Fibroblast of the aortic adventitia (primary cell): ENCODE results near the gene RASGEF1B. TPM values are rescaled to one million over a fixed set of nuclear protein-coding genes. Genes with fewer than 3 reads are reported as not detected.

Experiments
- DNase-seq: peaks from one replicate; pipeline ENCODE4 v3.0.0-alpha.2; 2010; ENCODE audit warnings: low read depth
- H3K4me3 ChIP-seq: 2 replicates; pipeline ENCODE4 v1.5.1; 2011; ENCODE audit warnings: low read depth, mild to moderate bottlenecking, control low read depth, low read length, moderate library complexity
- total RNA-seq: library from RNA; depleted of rRNA; stranded (reverse); fragments of >200 nt; gene quantifications from 2 replicates; pipeline ENCODE4 v1.2.3, GENCODE V29; 2012; ENCODE audit warnings: low replicate concordance
- TF ChIP-seq, protein P1 (sequence below): IDR thresholded peaks from 2 replicates; pipeline ENCODE4 v1.5.1; 2011; ENCODE audit warnings: mild to moderate bottlenecking, low read length, control low read depth, inconsistent platforms; ENCODE audit not compliant: insufficient read depth

Gene RASGEF1B
- total RNA-seq, 1 donor, result 1.2 TPM

DNA sequence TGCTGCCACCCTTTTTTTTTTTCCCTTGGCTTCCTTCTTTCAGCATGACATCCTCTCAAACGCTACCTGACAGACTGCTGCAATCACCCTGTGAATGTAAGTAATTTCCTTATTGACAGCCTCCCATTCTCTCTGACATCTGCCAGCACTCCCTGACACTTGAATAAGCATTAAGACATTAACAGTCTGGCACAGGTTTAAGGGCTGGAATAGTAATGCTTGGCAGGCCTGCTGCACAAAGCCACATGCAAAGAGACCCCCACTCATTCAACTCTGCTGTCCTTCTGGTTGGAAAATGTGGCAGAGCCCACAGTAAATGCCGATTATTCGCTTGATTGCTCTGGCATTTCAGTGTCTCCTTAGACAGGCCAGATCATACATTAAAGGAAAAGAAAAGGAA, 28.1 kb upstream of the RASGEF1B start:
- H3K4me3 ChIP-seq, result no peak overlapping the region
- TF ChIP-seq, protein P1, sequence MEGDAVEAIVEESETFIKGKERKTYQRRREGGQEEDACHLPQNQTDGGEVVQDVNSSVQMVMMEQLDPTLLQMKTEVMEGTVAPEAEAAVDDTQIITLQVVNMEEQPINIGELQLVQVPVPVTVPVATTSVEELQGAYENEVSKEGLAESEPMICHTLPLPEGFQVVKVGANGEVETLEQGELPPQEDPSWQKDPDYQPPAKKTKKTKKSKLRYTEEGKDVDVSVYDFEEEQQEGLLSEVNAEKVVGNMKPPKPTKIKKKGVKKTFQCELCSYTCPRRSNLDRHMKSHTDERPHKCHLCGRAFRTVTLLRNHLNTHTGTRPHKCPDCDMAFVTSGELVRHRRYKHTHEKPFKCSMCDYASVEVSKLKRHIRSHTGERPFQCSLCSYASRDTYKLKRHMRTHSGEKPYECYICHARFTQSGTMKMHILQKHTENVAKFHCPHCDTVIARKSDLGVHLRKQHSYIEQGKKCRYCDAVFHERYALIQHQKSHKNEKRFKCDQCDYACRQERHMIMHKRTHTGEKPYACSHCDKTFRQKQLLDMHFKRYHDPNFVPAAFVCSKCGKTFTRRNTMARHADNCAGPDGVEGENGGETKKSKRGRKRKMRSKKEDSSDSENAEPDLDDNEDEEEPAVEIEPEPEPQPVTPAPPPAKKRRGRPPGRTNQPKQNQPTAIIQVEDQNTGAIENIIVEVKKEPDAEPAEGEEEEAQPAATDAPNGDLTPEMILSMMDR, result no peak
- DNase-seq, result no peak

DNA sequence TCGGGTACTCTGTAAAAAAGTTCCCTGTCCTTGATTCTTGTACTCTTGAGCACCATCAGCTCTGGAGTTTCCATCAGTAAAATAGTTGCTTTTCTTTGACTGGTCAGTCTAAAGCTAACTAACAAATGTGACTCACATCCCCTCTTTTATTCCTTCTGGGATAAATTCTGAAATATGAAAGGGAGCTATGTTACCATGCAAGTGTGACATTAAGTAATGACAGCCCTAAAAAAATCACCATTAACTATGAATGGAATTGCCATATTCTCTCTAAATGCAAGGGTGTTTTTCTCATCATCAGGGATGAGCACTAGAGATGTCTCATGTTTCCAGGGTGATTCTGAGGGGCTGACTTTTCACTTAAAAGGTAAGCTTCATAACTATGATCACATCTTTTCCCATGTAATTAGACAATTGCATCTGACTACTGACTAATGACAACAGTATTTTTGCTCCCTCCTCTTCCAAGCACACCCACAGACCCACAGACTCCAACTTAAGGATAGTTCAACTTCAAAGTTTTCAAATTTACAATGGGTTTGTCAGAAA, 26.9 kb upstream of the RASGEF1B start:
- TF ChIP-seq, protein P1, result no peak
- H3K4me3 ChIP-seq, result no peak overlapping the region
- DNase-seq, result no peak

DNA sequence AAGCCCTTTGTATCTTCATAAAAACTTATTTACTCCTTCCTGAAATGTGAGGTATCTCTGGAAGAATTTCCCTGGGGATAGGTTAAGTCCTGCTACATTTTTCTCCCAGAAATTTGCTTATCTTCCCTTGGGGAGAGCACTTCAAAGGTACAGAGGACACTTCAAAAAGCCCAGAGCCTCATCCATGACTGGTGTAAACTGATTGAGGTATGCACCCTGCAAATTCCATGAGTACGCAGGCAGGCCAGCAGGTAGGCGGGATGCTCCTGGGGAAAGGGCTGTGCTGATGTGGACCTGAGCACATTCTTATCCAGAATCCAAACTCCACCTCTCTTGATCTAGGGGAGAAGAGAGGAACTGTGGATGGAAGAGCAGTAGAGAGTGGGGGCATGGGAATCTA, 26.3 kb upstream of the RASGEF1B start:
- DNase-seq, result no peak
- TF ChIP-seq, protein P1, result no peak
- no peak overlapping the region for H3K4me3 ChIP-seq

DNA sequence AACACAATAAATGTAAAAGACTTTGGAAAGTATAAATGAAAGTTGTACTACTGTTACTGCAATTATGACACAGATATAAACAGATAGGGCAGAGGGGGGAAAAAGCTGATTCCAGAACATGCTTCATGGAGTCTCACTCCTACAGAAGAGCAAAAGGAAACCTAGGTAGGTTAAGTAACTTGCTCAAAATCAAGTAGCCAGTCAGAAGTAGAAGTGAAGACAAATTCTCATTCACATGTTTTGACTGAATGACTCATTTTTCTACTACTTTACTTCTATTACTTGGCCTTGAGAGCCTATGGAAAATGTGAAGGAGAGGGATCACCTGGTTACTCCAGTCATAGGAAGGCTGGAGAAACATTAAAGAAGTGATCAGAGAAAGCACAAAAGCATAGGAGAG, 23.6 kb upstream of the RASGEF1B start:
- H3K4me3 ChIP-seq, result no peak overlapping the region
- no peak for DNase-seq
- TF ChIP-seq, protein P1, result no peak

DNA sequence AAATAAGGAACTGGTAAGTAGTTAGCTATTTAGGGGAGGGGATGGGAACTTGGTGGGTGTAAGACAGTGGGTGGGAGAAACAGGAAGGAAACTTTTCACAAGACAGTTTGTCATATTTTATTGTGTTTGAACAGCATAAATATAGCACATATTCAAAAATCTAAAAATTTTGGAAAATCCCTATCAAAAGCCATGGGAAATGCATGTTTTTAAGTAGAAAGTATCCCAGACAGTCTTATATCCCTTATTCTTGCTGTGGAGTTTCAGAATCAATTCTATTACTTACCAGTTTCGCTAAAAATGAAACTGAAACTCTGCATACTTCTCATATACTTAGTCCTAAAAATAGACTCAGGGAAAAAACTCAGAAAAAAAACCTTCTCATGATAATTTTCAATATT, 22.3 kb upstream of the RASGEF1B start:
- TF ChIP-seq, protein P1, result no peak
- no peak overlapping the region for H3K4me3 ChIP-seq
- DNase-seq, result no peak

DNA sequence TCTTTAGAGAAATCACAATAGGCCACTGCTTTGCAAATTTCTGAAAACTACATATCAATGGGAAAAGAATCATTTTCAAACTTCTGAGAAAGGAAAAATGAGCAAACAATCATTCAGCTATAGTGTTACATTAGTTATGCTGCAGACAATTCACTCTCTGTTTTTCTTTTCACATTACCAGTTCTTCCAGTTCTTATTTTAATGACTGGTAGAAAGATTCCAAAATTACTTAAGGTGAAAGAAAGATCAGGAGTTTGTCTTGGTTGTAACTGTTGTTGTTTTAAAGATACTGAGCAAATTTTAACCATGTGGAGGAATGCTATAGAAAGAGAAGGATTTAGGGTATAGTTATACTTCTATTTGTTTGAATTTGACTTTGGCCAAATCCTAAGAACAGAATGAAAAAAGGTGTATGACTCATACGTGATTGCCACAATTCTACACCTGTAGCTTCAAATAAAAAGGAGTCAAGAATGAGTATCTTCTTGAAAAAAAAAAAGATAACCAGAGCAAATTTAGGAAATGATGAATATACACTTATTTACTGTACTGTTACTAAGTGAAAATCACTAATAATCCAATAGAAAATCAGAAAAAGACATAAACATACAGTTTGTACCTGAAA, 21.0 kb upstream of the RASGEF1B start:
- TF ChIP-seq, protein P1, result no peak
- H3K4me3 ChIP-seq, result no peak overlapping the region
- DNase-seq, result no peak

DNA sequence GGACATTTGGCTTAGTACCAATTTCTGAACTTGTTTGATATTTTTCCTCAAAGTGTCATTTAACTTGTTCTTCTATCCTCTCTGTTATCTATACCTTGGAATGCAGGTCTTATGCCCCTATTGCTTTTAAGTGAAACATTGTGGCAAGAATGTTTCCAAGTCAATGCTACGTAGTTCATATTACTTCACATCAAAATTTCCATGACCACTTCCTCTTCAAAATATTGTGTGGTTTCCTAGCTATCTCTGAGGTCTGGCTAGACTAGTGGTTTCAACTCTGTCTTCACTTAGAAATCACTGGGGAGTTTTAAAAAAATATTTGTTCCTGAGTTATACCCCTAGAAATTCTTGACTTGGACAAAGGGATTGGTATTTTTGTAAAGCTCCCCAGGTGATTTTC, 20.2 kb upstream of the RASGEF1B start:
- H3K4me3 ChIP-seq, result no peak overlapping the region
- TF ChIP-seq, protein P1, result no peak
- no peak for DNase-seq
